Measurements from ENCODE around the gene SAFB2. TPM values are rescaled to one million over a fixed set of nuclear protein-coding genes. Genes with fewer than 3 reads are reported as not detected.

The SAFB2 gene
- total and polyA plus RNA-seq, 2 donors (not counting 3 experiments of a cell fraction or from before 2014, with no cell fraction given): 24.6 to 85.9 TPM

GRCh38 chr19:5618591-5618990 lies 4.0 kb downstream of the SAFB2 start:
- no peak overlapping the region for H3K4me3 ChIP-seq (replicated peaks in 1 of 3; ENCODE audit: insufficient read depth in 1 of 3, low read depth in 1 of 3, low read length in 3 of 3)
- CTCF ChIA-PET: no interaction called here
- no peaks in the 10 kb centered on the region for H3K27me3 ChIP-seq (ENCODE audit: control insufficient read depth in 2 of 2, insufficient read depth in 2 of 2, low read length in 2 of 2)
- no peak for DNase-seq (ENCODE audit: low read depth, low spot score)
- peaks cover 12% of the 10 kb centered on the region for H3K4me1 ChIP-seq (ENCODE audit: control insufficient read depth, extremely low read depth, insufficient read depth, low read length)
- H3K79me2 ChIP-seq (ENCODE audit: control insufficient read depth, insufficient read depth, low read length): peaks cover 65% of the 10 kb centered on the region
- peaks cover 5% of the 10 kb centered on the region for H4K20me1 ChIP-seq (replicated peaks; ENCODE audit: control insufficient read depth, extremely low read depth, insufficient read depth, low read length)
- H3K9ac ChIP-seq (replicated peaks; ENCODE audit: extremely low read depth, insufficient read depth, low read length): no peak overlapping the region
- BruUV-seq (replicated peaks): no TSS peak
- intact Hi-C loops (cut with micrococcal nuclease) (no loop called here), dilution Hi-C loops (cut with MboI; ENCODE audit: extremely low pct_ligation_motif_present, low sequenced_read_pairs) (no loop called here)
- no peaks in the 10 kb centered on the region for H3K9me3 ChIP-seq (replicated peaks; ENCODE audit: control insufficient read depth, insufficient read depth, low read length)
- H3K27ac ChIP-seq (ENCODE audit: insufficient read depth, low read depth, low read length): no peak overlapping the region
- FAIRE-seq: no peak
- no peak overlapping the region for H3K4me2 ChIP-seq (ENCODE audit: insufficient read depth, low read length)
- peaks cover 24 to 25% of the 10 kb centered on the region in 2 experiments for H3K36me3 ChIP-seq (ENCODE audit: control insufficient read depth in 2 of 2, extremely low read depth in 1 of 2, insufficient read depth in 2 of 2, low read length in 2 of 2)
- no peak overlapping the region for H2AFZ ChIP-seq (ENCODE audit: low read depth, low read length)
- POLR2A ChIA-PET: no interaction called here
- TF ChIP-seq POLR2A (IDR thresholded peaks at IDR 0.05; ENCODE audit: low read depth, low read length): no peak
- H3K9me1 ChIP-seq (replicated peaks; ENCODE audit: control insufficient read depth, extremely low read depth, insufficient read depth, low read length): no peaks in the 10 kb centered on the region

- no peak for TF ChIP-seq CTCF (IDR thresholded peaks at IDR 0.05; ENCODE audit: extremely low read depth in 1 of 2, insufficient read depth in 1 of 2, low read depth in 1 of 2, low read length in 2 of 2)
- no peak for TF ChIP-seq JUN (IDR thresholded peaks at IDR 0.05; ENCODE audit: borderline replicate concordance, insufficient read depth, insufficient read length, low read depth)
- TF ChIP-seq POLR2AphosphoS5 (IDR thresholded peaks at IDR 0.05; ENCODE audit: insufficient read depth, low read depth, low read length): no peak
- TF ChIP-seq EZH2 (IDR thresholded peaks at IDR 0.05; ENCODE audit: borderline replicate concordance, low read depth, low read length, severe bottlenecking): no peak
- no peak for TF ChIP-seq MYC (IDR thresholded peaks at IDR 0.05; ENCODE audit: low read depth, low read length)
- TF ChIP-seq FOS (IDR thresholded peaks at IDR 0.05; ENCODE audit: borderline replicate concordance, insufficient read depth, low read length): no peak
- POLR2A ChIA-PET: no interaction called here
- Histone ChIP-seq H3K27me3 (ENCODE audit: control insufficient read depth in 2 of 2, insufficient read depth in 2 of 2, low read length in 2 of 2) (no peaks in the 10 kb centered on the region), H4K20me1 (replicated peaks; ENCODE audit: control insufficient read depth, extremely low read depth, insufficient read depth, low read length) (peaks cover 5% of the 10 kb centered on the region), H3K4me2 (ENCODE audit: insufficient read depth, low read length) (no peak overlapping the region), H3K27ac (ENCODE audit: insufficient read depth, low read depth, low read length) (no peak overlapping the region), H3K36me3 (ENCODE audit: control insufficient read depth in 2 of 2, extremely low read depth in 1 of 2, insufficient read depth in 2 of 2, low read length in 2 of 2) (peaks cover 33 to 34% of the 10 kb centered on the region in 2 experiments), H3K4me3 (replicated peaks in 1 of 3; ENCODE audit: insufficient read depth in 1 of 3, low read depth in 1 of 3, low read length in 3 of 3) (no peak overlapping the region), H3K4me1 (ENCODE audit: control insufficient read depth, extremely low read depth, insufficient read depth, low read length) (peaks cover 12% of the 10 kb centered on the region), H3K9ac (replicated peaks; ENCODE audit: extremely low read depth, insufficient read depth, low read length) (no peak overlapping the region), H3K9me3 (replicated peaks; ENCODE audit: control insufficient read depth, insufficient read depth, low read length) (no peaks in the 10 kb centered on the region), H2AFZ (ENCODE audit: low read depth, low read length) (no peak overlapping the region), H3K79me2 (ENCODE audit: control insufficient read depth, insufficient read depth, low read length) (peaks cover 55% of the 10 kb centered on the region), H3K9me1 (replicated peaks; ENCODE audit: control insufficient read depth, extremely low read depth, insufficient read depth, low read length) (no peaks in the 10 kb centered on the region)
- CTCF ChIA-PET: no interaction called here
- dilution Hi-C loops (cut with MboI; ENCODE audit: extremely low pct_ligation_motif_present, low sequenced_read_pairs) (no loop called here), intact Hi-C loops (cut with micrococcal nuclease) (no loop called here)
- FAIRE-seq: no peak
- no peak for DNase-seq (ENCODE audit: low read depth, low spot score)
- BruUV-seq (replicated peaks): no TSS peak
These were observed 5.5 kb downstream of the SAFB2 start for GRCh38 chr19:5617080-5617479.

Data from endothelial cell of umbilical vein (primary cell).